ENCODE measurements around the gene MTSS2.

Gene MTSS2

GRCh38 chr16:70685938-70686375, at the start of gene MTSS2:
Gene MTSS2 (minus strand): TSS chr16:70686053. CDS start chr16:70685791, 262 bp downstream.
- DNase-seq, result peak; percentile 38

GRCh38 chr16:70735141-70735979, 49.5 kb upstream of the MTSS2 start:
- no peak for DNase-seq

- no peak for DNase-seq
Observed at GRCh38 chr16:70734522-70735095, 48.8 kb upstream of the MTSS2 start.

GRCh38 chr16:70730944-70731343, 45.1 kb upstream of the MTSS2 start:
- DNase-seq, result no peak

- DNase-seq, result no peak
Observed at GRCh38 chr16:70730031-70730430, 44.2 kb upstream of the MTSS2 start.

GRCh38 chr16:70729292-70729691, 43.4 kb upstream of the MTSS2 start:
- no peak for DNase-seq

- DNase-seq, result no peak
Observed at GRCh38 chr16:70728150-70728549, 42.3 kb upstream of the MTSS2 start.

- DNase-seq, result no peak
Observed at GRCh38 chr16:70726892-70727361, 41.1 kb upstream of the MTSS2 start.

- no peak for DNase-seq
Observed at GRCh38 chr16:70725912-70726828, 40.3 kb upstream of the MTSS2 start.

- no peak for DNase-seq
Observed at GRCh38 chr16:70725024-70725911, 39.4 kb upstream of the MTSS2 start.

GRCh38 chr16:70724146-70725023, 38.5 kb upstream of the MTSS2 start:
- DNase-seq, result no peak

GRCh38 chr16:70723740-70724145, 37.9 kb upstream of the MTSS2 start:
- no peak for DNase-seq

- DNase-seq, result no peak
Observed at GRCh38 chr16:70721202-70721963, 35.5 kb upstream of the MTSS2 start.

GRCh38 chr16:70720425-70721201, 34.8 kb upstream of the MTSS2 start:
- DNase-seq, result no peak

GRCh38 chr16:70717065-70717464, 31.2 kb upstream of the MTSS2 start:
- DNase-seq, result no peak

- DNase-seq, result no peak
Observed at GRCh38 chr16:70715860-70716357, 30.1 kb upstream of the MTSS2 start.

- no peak for DNase-seq
Observed at GRCh38 chr16:70715055-70715858, 29.4 kb upstream of the MTSS2 start.

GRCh38 chr16:70714581-70715054, 28.8 kb upstream of the MTSS2 start:
- DNase-seq, result no peak
